ENCODE measurements around the gene IFT27. TPM values are rescaled to one million over a fixed set of nuclear protein-coding genes. Genes with fewer than 3 reads are reported as not detected.

IFT27 gene
- total RNA-seq, 1 experiment from 2014 or later: 23.2 TPM

DNA sequence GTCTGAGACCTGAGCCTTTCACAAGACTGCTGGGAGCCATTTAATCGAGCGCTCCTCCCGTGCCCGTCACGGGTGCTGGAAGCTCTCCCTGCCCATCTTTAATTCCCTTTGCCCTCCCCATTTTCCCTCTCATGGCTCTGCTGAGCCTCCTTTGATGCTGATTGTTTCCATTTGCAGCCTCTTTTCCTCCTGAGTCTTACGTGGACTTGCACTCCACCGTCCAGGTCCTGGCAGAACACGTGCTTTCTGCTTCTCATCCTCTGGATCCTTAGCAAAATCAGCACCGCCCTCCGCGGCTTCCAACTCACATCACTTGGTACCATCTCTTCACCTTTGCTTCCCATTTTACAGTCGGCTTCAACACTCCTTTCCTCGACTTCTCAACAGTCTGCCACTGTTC lies 7.3 kb downstream of the IFT27 start:
- no peak overlapping the region for H2AFZ ChIP-seq (ENCODE audit: low read depth, low read length, poor library complexity, severe bottlenecking)
- intact Hi-C loops (cut with micrococcal nuclease): no loop called here
- ChIA-PET POLR2A (no interaction called here), RAD21 (ENCODE audit: low non-redundant PET in 1 of 2, low total read pairs in 2 of 2, uncharacterized antibody in 2 of 2, unreplicated experiment in 2 of 2) (no interaction called here), CTCF (no interaction called here)
- TF ChIP-seq FOSL1 (IDR thresholded peaks at IDR 0.05; ENCODE audit: low read depth) (no peak), ELF1 (IDR thresholded peaks at IDR 0.05; ENCODE audit: borderline replicate concordance, low read depth) (no peak), TCF7L2 (IDR thresholded peaks at IDR 0.05; ENCODE audit: borderline replicate concordance, extremely low read depth, insufficient read depth, insufficient read length) (no peak)
- no peak for DNase-seq (ENCODE audit: low read depth, low spot score)
- no peaks in the 10 kb centered on the region for H3K79me2 ChIP-seq (ENCODE audit: insufficient read depth, low read length)
- peaks cover 0 to 3% of the 10 kb centered on the region in 2 experiments; a peak in 1 of 4 replicates for H3K4me1 ChIP-seq (ENCODE audit: control insufficient read depth in 1 of 2, insufficient read depth in 2 of 2, low read length in 2 of 2)
- H4K20me1 ChIP-seq (ENCODE audit: insufficient read depth): no peaks in the 10 kb centered on the region
- H3K36me3 ChIP-seq (ENCODE audit: control insufficient read depth in 1 of 2, insufficient read depth in 2 of 2, low read length in 2 of 2): no peaks in the 10 kb centered on the region; a peak in 1 of 4 replicates
- no TSS peak for BruUV-seq (replicated peaks)
- no peaks in the 10 kb centered on the region for H3K9me3 ChIP-seq (ENCODE audit: control insufficient read depth in 1 of 2, insufficient read depth in 1 of 2, low read depth in 1 of 2, low read length in 2 of 2)
- no peaks in the 10 kb centered on the region for H3K27me3 ChIP-seq (ENCODE audit: insufficient read depth, low read length)
- H3K4me3 ChIP-seq (replicated peaks in 1 of 2; ENCODE audit: low read depth in 1 of 2, low read length in 2 of 2): no peak overlapping the region
- no peak for ATAC-seq
- H3K27ac ChIP-seq (ENCODE audit: low read depth, low read length): no peak overlapping the region
- H3K9ac ChIP-seq (ENCODE audit: low read length): no peak overlapping the region
- no peak overlapping the region for H3K4me2 ChIP-seq (ENCODE audit: low read length)
- no peaks in the 10 kb centered on the region for H3K9me2 ChIP-seq (ENCODE audit: insufficient read depth)

GRCh38 chr22:36768141-36768540 lies 7.8 kb downstream of the IFT27 start:
- ATAC-seq (no peak), DNase-seq (ENCODE audit: low read depth, low spot score) (no peak)
- no TSS peak for BruUV-seq (replicated peaks)
- H3K9me2 ChIP-seq (ENCODE audit: insufficient read depth): no peaks in the 10 kb centered on the region
- H3K27me3 ChIP-seq (ENCODE audit: insufficient read depth, low read length): no peaks in the 10 kb centered on the region
- no peak overlapping the region for H3K9ac ChIP-seq (ENCODE audit: low read length)
- no peaks in the 10 kb centered on the region for H4K20me1 ChIP-seq (ENCODE audit: insufficient read depth)
- RAD21 ChIA-PET (ENCODE audit: low non-redundant PET in 1 of 2, low total read pairs in 2 of 2, uncharacterized antibody in 2 of 2, unreplicated experiment in 2 of 2): no interaction called here
- H3K4me1 ChIP-seq (ENCODE audit: control insufficient read depth in 1 of 2, insufficient read depth in 2 of 2, low read length in 2 of 2): peaks cover 0 to 7% of the 10 kb centered on the region in 2 experiments; a peak in 1 of 4 replicates
- no peaks in the 10 kb centered on the region for H3K79me2 ChIP-seq (ENCODE audit: insufficient read depth, low read length)
- no peak overlapping the region for H3K4me3 ChIP-seq (replicated peaks in 1 of 2; ENCODE audit: low read depth in 1 of 2, low read length in 2 of 2)
- H3K9me3 ChIP-seq (ENCODE audit: control insufficient read depth in 1 of 2, insufficient read depth in 1 of 2, low read depth in 1 of 2, low read length in 2 of 2): no peaks in the 10 kb centered on the region
- H3K27ac ChIP-seq (ENCODE audit: low read depth, low read length): no peak overlapping the region
- intact Hi-C loops (cut with micrococcal nuclease): no loop called here
- POLR2A ChIA-PET: no interaction called here
- H3K36me3 ChIP-seq (ENCODE audit: control insufficient read depth in 1 of 2, insufficient read depth in 2 of 2, low read length in 2 of 2): no peaks in the 10 kb centered on the region; a peak in 1 of 4 replicates
- CTCF ChIA-PET: no interaction called here
- TF ChIP-seq POLR2AphosphoS5 (IDR thresholded peaks at IDR 0.05; ENCODE audit: low read depth, low read length): no peak
- no peak for TF ChIP-seq SIN3A (IDR thresholded peaks at IDR 0.05; ENCODE audit: low read depth)
- TF ChIP-seq EZH2 (IDR thresholded peaks at IDR 0.05): no peak
- no peak for TF ChIP-seq SP1 (IDR thresholded peaks at IDR 0.05; ENCODE audit: low read depth)
- TF ChIP-seq RAD21 (IDR thresholded peaks at IDR 0.05; ENCODE audit: low read depth): no peak
- H2AFZ ChIP-seq (ENCODE audit: low read depth, low read length, poor library complexity, severe bottlenecking): no peak overlapping the region
- no peak overlapping the region for H3K4me2 ChIP-seq (ENCODE audit: low read length)

Data from HCT116 (cell line).